HepG2 (cell line): ENCODE measurements around the gene C6orf136. TPM values are rescaled to one million over a fixed set of nuclear protein-coding genes. Genes with fewer than 3 reads are reported as not detected.

Source experiments
- CAMTA2 ChIP-seq: sonication (generic); formaldehyde crosslinking; IDR thresholded peaks from 2 replicates; pipeline ENCODE4 v1.4.0; 2020; ENCODE audit warnings: mild to moderate bottlenecking, missing genetic modification reagents, borderline replicate concordance
- CBFB ChIP-seq: sonication (generic); formaldehyde crosslinking; IDR thresholded peaks from 2 replicates; pipeline ENCODE4 v1.4.0; 2020; ENCODE audit warnings: missing genetic modification reagents
- DPF2 ChIP-seq: sonication (generic); formaldehyde crosslinking; IDR thresholded peaks from 2 replicates; pipeline ENCODE4 v1.4.0; 2020; ENCODE audit warnings: mild to moderate bottlenecking, low read depth, missing genetic modification reagents, borderline replicate concordance
- DZIP1 ChIP-seq: sonication (generic); formaldehyde crosslinking; IDR thresholded peaks from 2 replicates; pipeline ENCODE4 v1.5.0; 2020; ENCODE audit warnings: mild to moderate bottlenecking, missing genetic modification reagents
- ELF1 ChIP-seq: sonication (generic); formaldehyde crosslinking; IDR thresholded peaks from 2 replicates; pipeline ENCODE4 v1.4.0; 2020; ENCODE audit warnings: missing genetic modification reagents
- GABPA ChIP-seq, 2 experiments: IDR thresholded peaks; 2 replicates each; pipeline ENCODE4 v1.6.1; 2011 to 2016; ENCODE audit warnings: low read depth in 2 of 2, low read length in 1 of 2, missing biosample characterization in 1 of 2, missing genetic modification characterization in 1 of 2
- GABPB1 ChIP-seq: IDR thresholded peaks from 2 replicates; pipeline ENCODE4 v1.6.1; 2016; ENCODE audit warnings: mild to moderate bottlenecking, missing genetic modification reagents, moderate library complexity, missing compliant biosample characterization
- IRF1 ChIP-seq: sonication (generic); formaldehyde crosslinking; IDR thresholded peaks from 2 replicates; pipeline ENCODE4 v1.4.0; 2020; ENCODE audit warnings: low read depth, mild to moderate bottlenecking, missing genetic modification reagents
- ISX ChIP-seq: sonication (generic); formaldehyde crosslinking; conservative IDR thresholded peaks from 2 replicates; pipeline ENCODE4 v1.5.0; 2020; ENCODE audit warnings: missing genetic modification reagents
- KDM2A ChIP-seq: sonication (generic); formaldehyde crosslinking; IDR thresholded peaks from 2 replicates; pipeline ENCODE4 v1.4.0; 2020; ENCODE audit warnings: low read depth, missing genetic modification reagents, borderline replicate concordance
- NCOA5 ChIP-seq: sonication (generic); formaldehyde crosslinking; IDR thresholded peaks from 2 replicates; pipeline ENCODE4 v1.4.0; 2020; ENCODE audit warnings: missing genetic modification reagents
- NR2C2 ChIP-seq: sonication (generic); formaldehyde crosslinking; IDR thresholded peaks from 2 replicates; pipeline ENCODE4 v1.4.0; 2020; ENCODE audit warnings: missing genetic modification reagents, mild to moderate bottlenecking, moderate library complexity, borderline replicate concordance
- PHF20 ChIP-seq: sonication (generic); formaldehyde crosslinking; IDR thresholded peaks from 2 replicates; pipeline ENCODE4 v1.5.0; 2020; ENCODE audit warnings: mild to moderate bottlenecking, missing genetic modification reagents
- PHF5A ChIP-seq: IDR thresholded peaks from one replicate; pipeline ENCODE4 v1.6.1; 2018; ENCODE audit warnings: low read depth, missing genetic modification reagents; ENCODE audit not compliant: unreplicated experiment
- POLR2A ChIP-seq, 2 experiments: IDR thresholded peaks; 2 replicates each; pipeline ENCODE4 v1.6.1; 2011; ENCODE audit warnings: low read depth in 2 of 2, low read length in 2 of 2, mild to moderate bottlenecking in 1 of 2, moderate library complexity in 1 of 2; ENCODE audit not compliant: insufficient read depth in 1 of 2
- RFX3 ChIP-seq: IDR thresholded peaks from 2 replicates; pipeline ENCODE4 v1.6.1; 2016; ENCODE audit warnings: missing biosample characterization, missing genetic modification reagents
- SAP130 ChIP-seq: IDR thresholded peaks from 2 replicates; pipeline ENCODE4 v1.6.1; 2016; ENCODE audit warnings: low read depth
- TAF1 ChIP-seq: sonication (generic); formaldehyde crosslinking; IDR thresholded peaks from 2 replicates; pipeline ENCODE4 v1.4.0; 2020; ENCODE audit warnings: missing genetic modification reagents
- ZFP36 ChIP-seq: fragments of 150-350 bp; IDR thresholded peaks from 2 replicates; pipeline ENCODE4 v1.6.1; 2018; ENCODE audit warnings: borderline replicate concordance, low read length, low read depth; ENCODE audit not compliant: partially characterized antibody
- ZFX ChIP-seq: sonication (generic); formaldehyde crosslinking; IDR thresholded peaks from 2 replicates; pipeline ENCODE4 v1.4.0; 2020; ENCODE audit warnings: mild to moderate bottlenecking, low read depth, missing genetic modification reagents, moderate library complexity
- ZNF138 ChIP-seq: sonication (generic); formaldehyde crosslinking; IDR thresholded peaks from 2 replicates; pipeline ENCODE4 v1.5.0; 2020; ENCODE audit warnings: mild to moderate bottlenecking, low read depth, missing genetic modification reagents
- ZNF282 ChIP-seq: fragments of 450-650 bp; IDR thresholded peaks from 2 replicates; pipeline ENCODE4 v1.6.1; 2018; ENCODE audit not compliant: partially characterized antibody
- ZNF441 ChIP-seq: sonication (generic); formaldehyde crosslinking; IDR thresholded peaks from 2 replicates; pipeline ENCODE4 v1.7.0; 2021; ENCODE audit warnings: missing genetic modification reagents, borderline replicate concordance
- ZNF598 ChIP-seq: sonication (generic); formaldehyde crosslinking; IDR thresholded peaks from 2 replicates; pipeline ENCODE4 v1.5.1; 2020; ENCODE audit warnings: mild to moderate bottlenecking, missing genetic modification reagents, borderline replicate concordance
- ZNF746 ChIP-seq: sonication (generic); formaldehyde crosslinking; IDR thresholded peaks from 2 replicates; pipeline ENCODE4 v1.8.0; 2022; ENCODE audit warnings: mild to moderate bottlenecking, missing genetic modification reagents
- ZSCAN21 ChIP-seq: sonication (generic); formaldehyde crosslinking; IDR thresholded peaks from 2 replicates; pipeline ENCODE4 v1.8.0; 2022; ENCODE audit warnings: mild to moderate bottlenecking, missing genetic modification reagents, moderate library complexity, borderline replicate concordance
- polyA plus RNA-seq, 8 experiments: library from polyadenylated mRNA; depleted of rRNA in 3 of 8; stranded (reverse) in 7 of 8; unstranded in 1 of 8; fragments of >200 nt; fragmentation: Illumina TruSeq in 4 of 8; extraction: Trizol in 4 of 8; gene quantifications; 2 replicates each; pipeline versions ENCODE4 v1.2.1 to v1.2.3, GENCODE V29; 2011 to 2016; ENCODE audit warnings: low read depth in 4 of 8, missing spikeins in 1 of 8, mixed read lengths in 1 of 8; ENCODE audit not compliant: insufficient read depth in 1 of 8
- total RNA-seq, 5 experiments: library from RNA; depleted of rRNA; stranded (reverse); fragments of >200 nt; fragmentation: Illumina TruSeq; extraction: Trizol; gene quantifications; 2 replicates each; pipeline ENCODE4 v1.2.3, GENCODE V29; 2016; ENCODE audit warnings: low read depth in 1 of 5
- TF ChIP-seq, protein P1 (sequence below): sonication (generic); formaldehyde crosslinking; IDR thresholded peaks from 2 replicates; pipeline ENCODE4 v1.4.0; 2020; ENCODE audit warnings: missing genetic modification reagents

The C6orf136 gene
- total and polyA plus RNA-seq, 2 of the 13 experiments (the other 11 are each of a cell fraction or from before 2014, with no cell fraction given): 12.0 to 26.2 TPM

GRCh38 chr6:30682143-30683117, 35.5 kb downstream of the C6orf136 start (continued):
- TF ChIP-seq DPF2 (CRISPR knock-in tag): no peak
- TF ChIP-seq ZNF746 (CRISPR knock-in tag): no peak
- TF ChIP-seq GABPB1 (CRISPR knock-in tag): peak; percentile 70
- TF ChIP-seq PHF5A (CRISPR knock-in tag): no peak
- no peak for TF ChIP-seq ZSCAN21
- no peak for TF ChIP-seq CAMTA2
- peak; percentile 60 for TF ChIP-seq GABPA (IDR thresholded peaks at IDR 0.05; ENCODE audit: low read depth, low read length)
- peak; percentile 88 for TF ChIP-seq GABPA (CRISPR knock-in tag; IDR thresholded peaks at IDR 0.05; ENCODE audit: low read depth)
- no peak for TF ChIP-seq ZNF598 (CRISPR knock-in tag)
- TF ChIP-seq KDM2A: no peak
- no peak for TF ChIP-seq CBFB
- no peak for TF ChIP-seq NCOA5
- TF ChIP-seq TAF1: no peak
- no peak for TF ChIP-seq ZNF282
- TF ChIP-seq ELF1: peak; percentile 14; the same call in 1 of the 2 replicates
- no peak for TF ChIP-seq RFX3
- TF ChIP-seq ISX (CRISPR knock-in tag): no peak
- TF ChIP-seq NR2C2 (CRISPR knock-in tag): peak; percentile 27; the same call in 1 of the 2 replicates
- no peak for TF ChIP-seq ZNF138 (CRISPR knock-in tag)
- TF ChIP-seq POLR2A (IDR thresholded peaks at IDR 0.05; ENCODE audit: insufficient read depth in 1 of 2, low read depth in 2 of 2, low read length in 2 of 2): 0 out of 4 replicates have a peak, but pooled peaks of 1 of the 2 experiments have one; percentile 2
- TF ChIP-seq DZIP1 (CRISPR knock-in tag): no peak
- TF ChIP-seq ZFX: peak; percentile 44; the same call in 1 of the 2 replicates
- TF ChIP-seq IRF1 (CRISPR knock-in tag): no peak
- TF ChIP-seq, protein P1, sequence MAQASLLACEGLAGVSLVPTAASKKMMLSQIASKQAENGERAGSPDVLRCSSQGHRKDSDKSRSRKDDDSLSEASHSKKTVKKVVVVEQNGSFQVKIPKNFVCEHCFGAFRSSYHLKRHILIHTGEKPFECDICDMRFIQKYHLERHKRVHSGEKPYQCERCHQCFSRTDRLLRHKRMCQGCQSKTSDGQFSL (CRISPR knock-in tag): peak; percentile 51; the same call in 1 of the 2 replicates
- TF ChIP-seq ZFP36: no peak
- peak; percentile 10 for TF ChIP-seq SAP130 (CRISPR knock-in tag)
- peak; percentile 44; the same call in 1 of the 2 replicates for TF ChIP-seq PHF20 (CRISPR knock-in tag)
- no peak for TF ChIP-seq ZNF441 (CRISPR knock-in tag)
